HEK293 (cell line): ENCODE measurements around the gene CLDN1.

Source experiments
- CTCF ChIA-PET: fragments of 350-600 bp; formaldehyde crosslinking; extraction: SDS; loops from one replicate; lab custom pipeline; 2021; ENCODE audit warnings: antibody characterized with exemption; lab: Yijun Ruan, JAX
- POLR2A ChIA-PET: fragments of 300-600 bp; formaldehyde crosslinking; extraction: SDS; loops from one replicate; lab custom pipeline; 2020; ENCODE audit warnings: antibody characterized with exemption, inconsistent platforms; lab: Yijun Ruan, JAX
- H3K27ac ChIP-seq: fragments of 200-500 bp; sonication (Bioruptor generic); 2 replicates; pipeline ENCODE4 v1.5.1; 2014; ENCODE audit warnings: low read depth, low read length, control low read depth, inconsistent platforms; ENCODE audit errors: extremely low read depth
- H3K36me3 ChIP-seq, 2 experiments: fragments of 200-500 bp in 1 of 2; sonication (Bioruptor generic) in 1 of 2; 1 replicate in 1 of 2; 2 replicates in 1 of 2; pipeline ENCODE4 v1.5.1; 2014 to 2017; ENCODE audit warnings: inconsistent platforms in 2 of 2, low read length in 2 of 2; ENCODE audit not compliant: control insufficient read depth in 2 of 2, insufficient read depth in 1 of 2
- H3K4me1 ChIP-seq: fragments of 200-500 bp; sonication (Bioruptor generic); 2 replicates; pipeline ENCODE4 v1.5.1; 2014; ENCODE audit warnings: mild to moderate bottlenecking, low read length, inconsistent platforms; ENCODE audit not compliant: control insufficient read depth, insufficient read depth
- H3K4me3 ChIP-seq: 2 replicates; pipeline ENCODE4 v1.5.1; 2011; ENCODE audit warnings: low read depth, mild to moderate bottlenecking, control low read depth, low read length, moderate library complexity
- H3K9me3 ChIP-seq: fragments of 200-500 bp; sonication (Bioruptor generic); 2 replicates; pipeline ENCODE4 v1.5.1; 2014; ENCODE audit warnings: low read depth, low read length, inconsistent platforms; ENCODE audit not compliant: control insufficient read depth, insufficient read depth
- SP2 ChIP-seq: fragments of 450-650 bp; formaldehyde crosslinking; IDR thresholded peaks from 2 replicates; pipeline ENCODE4 v1.5.1; 2016; ENCODE audit warnings: missing biosample characterization, missing genetic modification characterization
- YY1 ChIP-seq: fragments of 450-650 bp; formaldehyde crosslinking; IDR thresholded peaks from 2 replicates; pipeline ENCODE4 v1.5.1; 2018; ENCODE audit warnings: missing biosample characterization, missing genetic modification characterization
- ZBTB21 ChIP-seq: fragments of 450-650 bp; formaldehyde crosslinking; IDR thresholded peaks from 2 replicates; pipeline ENCODE4 v1.5.1; 2017; ENCODE audit warnings: missing biosample characterization, missing genetic modification characterization
- ZBTB48 ChIP-seq: fragments of 450-650 bp; formaldehyde crosslinking; IDR thresholded peaks from 2 replicates; pipeline ENCODE4 v1.5.1; 2016; ENCODE audit warnings: missing biosample characterization, missing genetic modification characterization
- ZNF211 ChIP-seq: fragments of 450-650 bp; formaldehyde crosslinking; IDR thresholded peaks from 2 replicates; pipeline ENCODE4 v1.5.1; 2016; ENCODE audit warnings: low read depth, missing biosample characterization, missing genetic modification characterization
- ZNF366 ChIP-seq: fragments of 450-650 bp; formaldehyde crosslinking; conservative IDR thresholded peaks from 2 replicates; pipeline ENCODE4 v1.5.1; 2016; ENCODE audit warnings: missing biosample characterization, missing genetic modification characterization
- ZNF514 ChIP-seq: fragments of 450-650 bp; formaldehyde crosslinking; IDR thresholded peaks from 2 replicates; pipeline ENCODE4 v1.5.1; 2016; ENCODE audit warnings: missing biosample characterization, missing genetic modification characterization
- ZNF571 ChIP-seq: fragments of 450-650 bp; formaldehyde crosslinking; IDR thresholded peaks from 2 replicates; pipeline ENCODE4 v1.5.0; 2017; ENCODE audit warnings: missing biosample characterization, missing genetic modification characterization
- ZNF747 ChIP-seq: fragments of 450-650 bp; formaldehyde crosslinking; IDR thresholded peaks from 2 replicates; pipeline ENCODE4 v1.5.1; 2016; ENCODE audit warnings: missing biosample characterization, missing genetic modification characterization
- ZSCAN16 ChIP-seq: fragments of 450-650 bp; formaldehyde crosslinking; IDR thresholded peaks from 2 replicates; pipeline ENCODE4 v1.5.1; 2016; ENCODE audit warnings: missing biosample characterization, missing genetic modification characterization
- TF ChIP-seq, protein P1 (sequence below): fragments of 450-650 bp; formaldehyde crosslinking; IDR thresholded peaks from 2 replicates; pipeline ENCODE4 v1.5.1; 2016; ENCODE audit warnings: missing biosample characterization, missing genetic modification characterization, borderline replicate concordance
- TF ChIP-seq, protein P2 (sequence below): fragments of 450-650 bp; formaldehyde crosslinking; IDR thresholded peaks from 2 replicates; pipeline ENCODE4 v1.5.1; 2016; ENCODE audit warnings: missing biosample characterization, missing genetic modification characterization
- TF ChIP-seq, protein P3 (sequence below): fragments of 450-650 bp; IDR thresholded peaks from 2 replicates; pipeline ENCODE4 v1.5.1; 2018; ENCODE audit warnings: missing biosample characterization, missing genetic modification characterization
- TF ChIP-seq, protein P4 (sequence below): fragments of 450-650 bp; formaldehyde crosslinking; IDR thresholded peaks from 2 replicates; pipeline ENCODE4; 2016; ENCODE audit warnings: missing biosample characterization, missing genetic modification characterization
- TF ChIP-seq, protein P5 (sequence below): fragments of 450-650 bp; formaldehyde crosslinking; IDR thresholded peaks from 2 replicates; pipeline ENCODE4 v1.5.1; 2016; ENCODE audit warnings: missing biosample characterization, missing genetic modification characterization
- TF ChIP-seq, protein P6 (sequence below): fragments of 450-650 bp; formaldehyde crosslinking; conservative IDR thresholded peaks from 2 replicates; pipeline ENCODE4 v1.5.1; 2016; ENCODE audit warnings: low read depth, missing biosample characterization, missing genetic modification characterization
- TF ChIP-seq, protein P7 (sequence below): fragments of 450-650 bp; formaldehyde crosslinking; IDR thresholded peaks from 2 replicates; pipeline ENCODE4 v1.5.1; 2016; ENCODE audit warnings: missing biosample characterization, missing genetic modification characterization

The CLDN1 gene

DNA sequence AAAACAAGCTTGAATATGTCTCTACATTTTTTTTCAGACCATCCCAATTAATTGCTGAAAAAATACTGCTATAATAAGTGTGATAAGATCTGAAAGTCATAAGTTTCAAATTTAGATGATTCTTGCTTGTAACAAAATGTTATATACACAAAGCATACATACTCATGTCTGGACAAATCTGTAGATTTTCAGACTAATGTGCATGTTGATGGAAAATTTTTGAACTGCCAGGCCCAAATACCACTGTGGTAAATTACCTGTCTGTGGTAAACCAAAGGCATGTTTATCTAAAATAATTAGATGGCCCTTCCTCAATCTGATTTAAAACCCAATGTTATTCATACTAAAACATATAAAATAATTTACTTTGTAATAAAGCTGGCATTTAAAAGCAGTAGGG lies 34.0 kb upstream of the CLDN1 start:
- no peak overlapping the region for H3K4me3 ChIP-seq
- H3K36me3 ChIP-seq = no peaks in the 10 kb centered on the region
- no peaks in the 10 kb centered on the region for H3K9me3 ChIP-seq
- POLR2A ChIA-PET = no interaction called here
- CTCF ChIA-PET = interaction anchor here (1.0 kb wide), 1 partner anchor 42 kb away, joined by 3 read pairs; no protein-coding TSS in a partner anchor
- TF ChIP-seq YY1 = no peak
- TF ChIP-seq ZBTB48 (tag by site-specific recombination) = no peak
- no peak for TF ChIP-seq ZSCAN16 (tag by site-specific recombination)
- TF ChIP-seq ZBTB21 = no peak
- no peak for TF ChIP-seq ZNF211
- TF ChIP-seq, protein P1, sequence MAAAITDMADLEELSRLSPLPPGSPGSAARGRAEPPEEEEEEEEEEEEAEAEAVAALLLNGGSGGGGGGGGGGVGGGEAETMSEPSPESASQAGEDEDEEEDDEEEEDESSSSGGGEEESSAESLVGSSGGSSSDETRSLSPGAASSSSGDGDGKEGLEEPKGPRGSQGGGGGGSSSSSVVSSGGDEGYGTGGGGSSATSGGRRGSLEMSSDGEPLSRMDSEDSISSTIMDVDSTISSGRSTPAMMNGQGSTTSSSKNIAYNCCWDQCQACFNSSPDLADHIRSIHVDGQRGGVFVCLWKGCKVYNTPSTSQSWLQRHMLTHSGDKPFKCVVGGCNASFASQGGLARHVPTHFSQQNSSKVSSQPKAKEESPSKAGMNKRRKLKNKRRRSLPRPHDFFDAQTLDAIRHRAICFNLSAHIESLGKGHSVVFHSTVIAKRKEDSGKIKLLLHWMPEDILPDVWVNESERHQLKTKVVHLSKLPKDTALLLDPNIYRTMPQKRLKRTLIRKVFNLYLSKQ (tag by site-specific recombination) = no peak
- TF ChIP-seq ZNF514 = no peak
- TF ChIP-seq, protein P2, sequence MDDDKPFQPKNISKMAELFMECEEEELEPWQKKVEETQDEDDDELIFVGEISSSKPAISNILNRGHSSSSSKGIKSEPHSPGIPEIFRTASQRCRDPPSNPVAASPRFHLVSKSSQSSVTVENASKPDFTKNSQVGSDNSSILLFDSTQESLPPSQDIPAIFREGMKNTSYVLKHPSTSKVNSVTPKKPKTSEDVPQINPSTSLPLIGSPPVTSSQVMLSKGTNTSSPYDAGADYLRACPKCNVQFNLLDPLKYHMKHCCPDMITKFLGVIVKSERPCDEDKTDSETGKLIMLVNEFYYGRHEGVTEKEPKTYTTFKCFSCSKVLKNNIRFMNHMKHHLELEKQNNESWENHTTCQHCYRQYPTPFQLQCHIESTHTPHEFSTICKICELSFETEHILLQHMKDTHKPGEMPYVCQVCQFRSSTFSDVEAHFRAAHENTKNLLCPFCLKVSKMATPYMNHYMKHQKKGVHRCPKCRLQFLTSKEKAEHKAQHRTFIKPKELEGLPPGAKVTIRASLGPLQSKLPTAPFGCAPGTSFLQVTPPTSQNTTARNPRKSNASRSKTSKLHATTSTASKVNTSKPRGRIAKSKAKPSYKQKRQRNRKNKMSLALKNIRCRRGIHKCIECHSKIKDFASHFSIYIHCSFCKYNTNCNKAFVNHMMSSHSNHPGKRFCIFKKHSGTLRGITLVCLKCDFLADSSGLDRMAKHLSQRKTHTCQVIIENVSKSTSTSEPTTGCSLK (tag by site-specific recombination) = no peak
- no peak for TF ChIP-seq ZNF571 (tag by site-specific recombination)
- no peak overlapping the region for H3K27ac ChIP-seq
- no peaks in the 10 kb centered on the region for H3K4me1 ChIP-seq

DNA sequence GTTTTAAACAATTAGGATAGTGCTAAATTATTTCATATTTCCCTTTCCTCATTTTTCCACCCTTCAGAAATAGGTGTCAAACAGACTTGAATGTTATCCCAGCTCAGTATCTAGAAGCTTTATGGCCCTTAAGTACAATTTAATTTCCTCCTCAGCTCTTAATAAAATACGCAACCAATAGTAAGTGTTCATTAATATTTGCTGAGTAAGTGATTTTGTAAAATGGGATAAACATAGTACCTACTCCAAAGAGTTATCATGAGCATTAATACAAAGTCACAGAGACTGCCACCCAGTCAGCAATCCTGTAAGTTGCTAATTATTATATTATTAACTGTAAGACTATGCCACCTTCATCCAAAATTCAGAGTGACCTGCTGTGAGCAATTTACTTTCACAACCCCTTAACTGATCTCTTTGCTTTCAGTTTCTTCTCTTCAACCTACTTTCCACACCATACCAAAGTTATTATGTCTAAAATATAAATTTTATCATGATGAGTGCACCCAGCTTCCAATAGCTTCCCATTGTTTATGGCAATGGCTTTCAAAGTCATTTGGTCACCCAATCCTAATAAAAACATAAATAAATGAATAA lies 30.7 kb upstream of the CLDN1 start:
- POLR2A ChIA-PET = no interaction called here
- no peak overlapping the region for H3K4me3 ChIP-seq
- H3K4me1 ChIP-seq = no peaks in the 10 kb centered on the region
- H3K36me3 ChIP-seq = no peaks in the 10 kb centered on the region
- H3K27ac ChIP-seq = no peak overlapping the region
- H3K9me3 ChIP-seq = no peaks in the 10 kb centered on the region
- TF ChIP-seq, protein P3, sequence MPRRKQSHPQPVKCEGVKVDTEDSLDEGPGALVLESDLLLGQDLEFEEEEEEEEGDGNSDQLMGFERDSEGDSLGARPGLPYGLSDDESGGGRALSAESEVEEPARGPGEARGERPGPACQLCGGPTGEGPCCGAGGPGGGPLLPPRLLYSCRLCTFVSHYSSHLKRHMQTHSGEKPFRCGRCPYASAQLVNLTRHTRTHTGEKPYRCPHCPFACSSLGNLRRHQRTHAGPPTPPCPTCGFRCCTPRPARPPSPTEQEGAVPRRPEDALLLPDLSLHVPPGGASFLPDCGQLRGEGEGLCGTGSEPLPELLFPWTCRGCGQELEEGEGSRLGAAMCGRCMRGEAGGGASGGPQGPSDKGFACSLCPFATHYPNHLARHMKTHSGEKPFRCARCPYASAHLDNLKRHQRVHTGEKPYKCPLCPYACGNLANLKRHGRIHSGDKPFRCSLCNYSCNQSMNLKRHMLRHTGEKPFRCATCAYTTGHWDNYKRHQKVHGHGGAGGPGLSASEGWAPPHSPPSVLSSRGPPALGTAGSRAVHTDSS (tag by site-specific recombination) = no peak
- TF ChIP-seq, protein P4, sequence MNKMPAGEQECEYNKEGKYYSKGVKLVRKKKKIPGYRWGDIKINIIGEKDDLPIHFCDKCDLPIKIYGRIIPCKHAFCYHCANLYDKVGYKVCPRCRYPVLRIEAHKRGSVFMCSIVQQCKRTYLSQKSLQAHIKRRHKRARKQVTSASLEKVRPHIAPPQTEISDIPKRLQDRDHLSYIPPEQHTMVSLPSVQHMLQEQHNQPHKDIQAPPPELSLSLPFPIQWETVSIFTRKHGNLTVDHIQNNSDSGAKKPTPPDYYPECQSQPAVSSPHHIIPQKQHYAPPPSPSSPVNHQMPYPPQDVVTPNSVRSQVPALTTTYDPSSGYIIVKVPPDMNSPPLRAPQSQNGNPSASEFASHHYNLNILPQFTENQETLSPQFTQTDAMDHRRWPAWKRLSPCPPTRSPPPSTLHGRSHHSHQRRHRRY = no peak
- TF ChIP-seq SP2 (no peak), ZNF366 (tag by site-specific recombination) (no peak), ZNF747 (tag by site-specific recombination) (no peak)
- TF ChIP-seq, protein P5, sequence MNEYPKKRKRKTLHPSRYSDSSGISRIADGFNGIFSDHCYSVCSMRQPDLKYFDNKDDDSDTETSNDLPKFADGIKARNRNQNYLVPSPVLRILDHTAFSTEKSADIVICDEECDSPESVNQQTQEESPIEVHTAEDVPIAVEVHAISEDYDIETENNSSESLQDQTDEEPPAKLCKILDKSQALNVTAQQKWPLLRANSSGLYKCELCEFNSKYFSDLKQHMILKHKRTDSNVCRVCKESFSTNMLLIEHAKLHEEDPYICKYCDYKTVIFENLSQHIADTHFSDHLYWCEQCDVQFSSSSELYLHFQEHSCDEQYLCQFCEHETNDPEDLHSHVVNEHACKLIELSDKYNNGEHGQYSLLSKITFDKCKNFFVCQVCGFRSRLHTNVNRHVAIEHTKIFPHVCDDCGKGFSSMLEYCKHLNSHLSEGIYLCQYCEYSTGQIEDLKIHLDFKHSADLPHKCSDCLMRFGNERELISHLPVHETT (tag by site-specific recombination) = no peak
- TF ChIP-seq, protein P6, sequence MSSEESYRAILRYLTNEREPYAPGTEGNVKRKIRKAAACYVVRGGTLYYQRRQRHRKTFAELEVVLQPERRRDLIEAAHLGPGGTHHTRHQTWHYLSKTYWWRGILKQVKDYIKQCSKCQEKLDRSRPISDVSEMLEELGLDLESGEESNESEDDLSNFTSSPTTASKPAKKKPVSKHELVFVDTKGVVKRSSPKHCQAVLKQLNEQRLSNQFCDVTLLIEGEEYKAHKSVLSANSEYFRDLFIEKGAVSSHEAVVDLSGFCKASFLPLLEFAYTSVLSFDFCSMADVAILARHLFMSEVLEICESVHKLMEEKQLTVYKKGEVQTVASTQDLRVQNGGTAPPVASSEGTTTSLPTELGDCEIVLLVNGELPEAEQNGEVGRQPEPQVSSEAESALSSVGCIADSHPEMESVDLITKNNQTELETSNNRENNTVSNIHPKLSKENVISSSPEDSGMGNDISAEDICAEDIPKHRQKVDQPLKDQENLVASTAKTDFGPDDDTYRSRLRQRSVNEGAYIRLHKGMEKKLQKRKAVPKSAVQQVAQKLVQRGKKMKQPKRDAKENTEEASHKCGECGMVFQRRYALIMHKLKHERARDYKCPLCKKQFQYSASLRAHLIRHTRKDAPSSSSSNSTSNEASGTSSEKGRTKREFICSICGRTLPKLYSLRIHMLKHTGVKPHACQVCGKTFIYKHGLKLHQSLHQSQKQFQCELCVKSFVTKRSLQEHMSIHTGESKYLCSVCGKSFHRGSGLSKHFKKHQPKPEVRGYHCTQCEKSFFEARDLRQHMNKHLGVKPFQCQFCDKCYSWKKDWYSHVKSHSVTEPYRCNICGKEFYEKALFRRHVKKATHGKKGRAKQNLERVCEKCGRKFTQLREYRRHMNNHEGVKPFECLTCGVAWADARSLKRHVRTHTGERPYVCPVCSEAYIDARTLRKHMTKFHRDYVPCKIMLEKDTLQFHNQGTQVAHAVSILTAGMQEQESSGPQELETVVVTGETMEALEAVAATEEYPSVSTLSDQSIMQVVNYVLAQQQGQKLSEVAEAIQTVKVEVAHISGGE = no peak
- TF ChIP-seq, protein P7, sequence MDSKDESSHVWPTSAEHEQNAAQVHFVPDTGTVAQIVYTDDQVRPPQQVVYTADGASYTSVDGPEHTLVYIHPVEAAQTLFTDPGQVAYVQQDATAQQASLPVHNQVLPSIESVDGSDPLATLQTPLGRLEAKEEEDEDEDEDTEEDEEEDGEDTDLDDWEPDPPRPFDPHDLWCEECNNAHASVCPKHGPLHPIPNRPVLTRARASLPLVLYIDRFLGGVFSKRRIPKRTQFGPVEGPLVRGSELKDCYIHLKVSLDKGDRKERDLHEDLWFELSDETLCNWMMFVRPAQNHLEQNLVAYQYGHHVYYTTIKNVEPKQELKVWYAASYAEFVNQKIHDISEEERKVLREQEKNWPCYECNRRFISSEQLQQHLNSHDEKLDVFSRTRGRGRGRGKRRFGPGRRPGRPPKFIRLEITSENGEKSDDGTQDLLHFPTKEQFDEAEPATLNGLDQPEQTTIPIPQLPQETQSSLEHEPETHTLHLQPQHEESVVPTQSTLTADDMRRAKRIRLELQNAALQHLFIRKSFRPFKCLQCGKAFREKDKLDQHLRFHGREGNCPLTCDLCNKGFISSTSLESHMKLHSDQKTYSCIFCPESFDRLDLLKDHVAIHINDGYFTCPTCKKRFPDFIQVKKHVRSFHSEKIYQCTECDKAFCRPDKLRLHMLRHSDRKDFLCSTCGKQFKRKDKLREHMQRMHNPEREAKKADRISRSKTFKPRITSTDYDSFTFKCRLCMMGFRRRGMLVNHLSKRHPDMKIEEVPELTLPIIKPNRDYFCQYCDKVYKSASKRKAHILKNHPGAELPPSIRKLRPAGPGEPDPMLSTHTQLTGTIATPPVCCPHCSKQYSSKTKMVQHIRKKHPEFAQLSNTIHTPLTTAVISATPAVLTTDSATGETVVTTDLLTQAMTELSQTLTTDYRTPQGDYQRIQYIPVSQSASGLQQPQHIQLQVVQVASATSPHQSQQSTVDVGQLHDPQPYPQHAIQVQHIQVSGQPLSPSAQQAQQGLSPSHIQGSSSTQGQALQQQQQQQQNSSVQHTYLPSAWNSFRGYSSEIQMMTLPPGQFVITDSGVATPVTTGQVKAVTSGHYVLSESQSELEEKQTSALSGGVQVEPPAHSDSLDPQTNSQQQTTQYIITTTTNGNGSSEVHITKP (tag by site-specific recombination) = no peak
- CTCF ChIA-PET = interaction anchor here (0.9 to 1.4 kb wide), 3 partner anchors 13 to 130 kb away, joined by 3 to 4 read pairs (median 3); partner anchors contain the start of gene CLDN1
